Effector memory CD4-positive, alpha-beta T cell (primary cell): ENCODE data around the gene PCDHB8.
"Not testable (repeated sequence)": the region's sequence is repeated elsewhere in the genome, so short reads cannot be mapped to it uniquely, and the experiment has no call there.

Experiments
- DNase-seq, 3 donors: peaks; one replicate each; pipeline ENCODE4 v3.0.0-alpha.2; 2020
- H3K27ac ChIP-seq: 2 replicates; pipeline ENCODE4 v1.7.0; 2013; ENCODE audit warnings: mild to moderate bottlenecking, low read length, moderate library complexity; ENCODE audit not compliant: insufficient read depth, poor library complexity, severe bottlenecking
- H3K27me3 ChIP-seq: replicated peaks from 2 replicates; pipeline ENCODE4 v1.7.0; 2013; ENCODE audit warnings: mild to moderate bottlenecking, low read length; ENCODE audit not compliant: insufficient read depth, control insufficient read depth, poor library complexity, severe bottlenecking
- H3K36me3 ChIP-seq: 2 replicates; pipeline ENCODE4 v1.7.0; 2013; ENCODE audit warnings: mild to moderate bottlenecking, low read length, moderate library complexity; ENCODE audit not compliant: control insufficient read depth, insufficient read depth
- H3K4me1 ChIP-seq: 2 replicates; pipeline ENCODE4 v1.7.0; 2013; ENCODE audit warnings: low read length, mild to moderate bottlenecking; ENCODE audit not compliant: control insufficient read depth, insufficient read depth, poor library complexity, severe bottlenecking
- H3K4me3 ChIP-seq: 2 replicates; pipeline ENCODE4 v1.7.0; 2013; ENCODE audit warnings: low read length, low read depth, mild to moderate bottlenecking; ENCODE audit not compliant: insufficient read depth, poor library complexity, severe bottlenecking
- H3K9me3 ChIP-seq: 2 replicates; pipeline ENCODE4 v1.7.0; 2013; ENCODE audit warnings: mild to moderate bottlenecking, low read length, moderate library complexity; ENCODE audit not compliant: control insufficient read depth

The PCDHB8 gene

GRCh38 chr5:141224844-141225243 lies 47.3 kb downstream of the PCDHB8 start:
- not testable (repeated sequence) for H3K4me1 ChIP-seq, H3K27ac ChIP-seq, DNase-seq, H3K9me3 ChIP-seq, H3K36me3 ChIP-seq, H3K4me3 ChIP-seq
- H3K27me3 ChIP-seq, result peaks cover 11% of the 10 kb centered on the region

- H3K4me3 ChIP-seq, H3K36me3 ChIP-seq, H3K27ac ChIP-seq, DNase-seq, H3K9me3 ChIP-seq, H3K4me1 ChIP-seq: not testable (repeated sequence)
- peaks cover 11% of the 10 kb centered on the region for H3K27me3 ChIP-seq
These were observed 47.8 kb downstream of the PCDHB8 start for GRCh38 chr5:141225421-141225820.
